Adipose tissue (tissue), 3 donors: ENCODE data around the gene ADCY10. TPM values are rescaled to one million over a fixed set of nuclear protein-coding genes. Genes with fewer than 3 reads are reported as not detected.

Experiments
- H3K27ac ChIP-seq: one replicate; pipeline ENCODE4 v1.5.1; 2013; ENCODE audit warnings: low read depth, low read length
- WGBS, 3 donors: extraction: QIAGEN DNeasy Blood & Tissue Kit; methylation state at CpG; one replicate each; pipeline ENCODE4 v1.1.7; 2013; 5-methylcytosine and 5-hydroxymethylcytosine counted together
- polyA plus RNA-seq, 3 donors: library from polyadenylated mRNA; stranded (reverse); fragments of 200-250 nt; gene quantifications; one replicate each; pipeline ENCODE4 v1.2.3, GENCODE V29; 2013
- donor health status: healthy with polysubstance abuse.
- donor health status: Bipolar disorder and iron deficiency.
- donor health status: healthy.

Gene ADCY10
- polyA plus RNA-seq, 3 donors = 0.09 to 0.18 (median 0.11) TPM

DNA sequence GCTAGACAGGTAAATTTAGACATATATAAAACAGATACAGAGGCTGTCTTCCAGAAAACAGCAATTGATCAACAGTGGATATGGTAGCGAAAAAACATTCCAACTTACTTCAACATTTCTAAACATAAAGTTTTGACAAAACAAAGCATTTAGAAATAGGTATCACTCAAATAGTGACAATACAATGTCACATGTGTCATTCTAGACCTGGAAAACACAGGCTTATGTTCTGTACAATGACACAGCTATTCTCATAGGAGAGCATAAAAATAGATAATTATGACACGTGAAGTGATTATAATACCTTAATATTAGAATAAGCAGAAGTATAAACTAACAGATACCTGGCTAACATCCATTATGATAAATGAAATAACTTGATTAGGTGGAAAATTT, 14.5 kb upstream of the ADCY10 start:
- 76 to 93% (median 89%) methylated on average over 2 of the region's 2 CpGs for WGBS, 3 donors
- H3K27ac ChIP-seq = no peak overlapping the region

DNA sequence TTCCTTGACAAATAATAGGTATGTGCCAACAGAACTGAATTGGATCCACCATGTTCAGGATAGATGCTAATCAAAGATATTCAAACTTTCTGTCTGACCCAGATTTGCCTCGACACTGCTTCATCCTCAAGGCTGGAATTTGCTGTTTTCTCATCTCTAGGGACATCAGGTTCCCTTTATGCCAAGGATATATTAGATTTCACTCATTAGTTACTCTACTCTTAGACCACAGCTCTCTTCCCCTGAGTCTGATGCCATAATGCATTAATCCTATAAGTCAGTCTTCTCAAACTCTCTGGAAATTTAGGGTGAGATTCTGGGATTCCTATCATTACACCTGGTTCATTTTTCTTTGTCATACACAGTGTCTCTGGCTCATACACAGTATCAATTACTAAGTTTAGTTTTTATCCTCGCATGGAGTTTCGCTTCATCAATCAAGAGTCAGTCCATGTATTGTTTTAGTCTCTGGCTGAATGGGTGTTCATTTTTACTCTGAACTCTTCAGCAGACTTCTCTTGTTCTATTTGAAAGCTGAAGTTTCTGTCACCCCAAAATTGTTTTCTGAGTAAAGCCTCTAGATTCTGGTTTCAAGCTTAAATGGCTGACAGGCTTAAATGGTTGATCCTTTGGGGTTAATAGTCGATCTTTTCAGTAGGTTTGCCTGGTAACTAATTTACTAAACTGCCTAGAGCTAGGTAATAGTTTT, 13.3 kb upstream of the ADCY10 start:
- 55 to 84% (median 81%) methylated on average over 4 of the region's 4 CpGs for WGBS, 3 donors
- H3K27ac ChIP-seq = no peak overlapping the region

DNA sequence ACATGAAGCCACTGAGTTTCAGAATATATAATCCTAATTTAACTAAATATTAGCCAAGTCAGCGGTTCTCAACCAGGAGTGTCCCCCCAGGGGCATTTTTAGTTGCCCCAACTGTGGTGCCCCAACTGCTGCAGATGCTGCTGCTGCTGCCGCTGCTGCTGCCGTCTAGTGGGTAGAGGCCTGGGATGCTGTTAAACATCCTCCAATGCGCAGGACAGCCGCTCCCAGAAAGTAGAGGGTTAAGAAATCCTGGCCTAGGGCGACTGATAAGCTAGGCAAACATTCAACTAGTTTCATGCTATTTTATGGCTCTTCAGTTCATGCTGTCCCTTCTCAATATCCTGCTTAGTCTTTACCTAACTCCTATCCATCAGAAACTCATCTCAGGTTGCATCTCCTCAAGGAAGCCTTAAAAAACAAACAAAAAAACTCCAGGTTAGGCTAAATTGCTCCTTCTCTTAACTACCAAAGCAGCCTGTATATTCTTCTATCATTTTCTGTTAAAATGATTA, 12.6 kb upstream of the ADCY10 start:
- no peak overlapping the region for H3K27ac ChIP-seq
- WGBS, 3 donors = 56 to 93% (median 89%) methylated on average over 6 of the region's 6 CpGs

DNA sequence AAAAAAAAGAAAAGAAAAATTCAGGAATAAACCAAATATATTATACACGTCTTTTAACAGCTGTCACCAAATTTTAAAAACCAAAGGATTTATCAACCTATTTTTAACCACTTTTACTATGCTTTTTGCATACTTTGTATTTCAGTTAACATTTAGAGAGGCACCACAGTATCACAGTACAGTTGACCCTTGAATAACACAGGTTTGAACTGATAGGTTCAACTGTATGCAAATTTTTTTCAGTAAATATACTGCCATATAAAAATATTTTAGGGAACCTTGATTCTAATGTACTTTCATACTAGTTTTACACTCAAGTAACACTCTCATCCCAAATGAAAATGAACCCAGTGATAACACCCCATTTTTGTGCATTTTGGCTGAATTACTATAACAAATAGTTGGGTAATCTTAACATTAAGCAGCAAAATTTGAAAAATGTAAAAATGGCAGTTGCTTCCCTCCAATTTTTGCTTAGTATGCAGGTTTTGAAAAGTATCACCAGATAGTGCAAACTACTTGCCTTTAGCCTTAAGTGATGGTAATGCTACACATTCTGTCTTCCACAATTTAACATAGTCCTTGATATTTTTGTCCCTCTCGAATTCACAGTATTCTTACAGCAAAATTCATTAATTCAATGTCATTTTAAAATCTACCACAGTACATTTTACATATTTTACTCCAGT, 10.8 kb upstream of the ADCY10 start:
- H3K27ac ChIP-seq = no peak overlapping the region
- WGBS, 3 donors = 87 to 91% (median 89%) methylated on average over 2 of the region's 2 CpGs

DNA sequence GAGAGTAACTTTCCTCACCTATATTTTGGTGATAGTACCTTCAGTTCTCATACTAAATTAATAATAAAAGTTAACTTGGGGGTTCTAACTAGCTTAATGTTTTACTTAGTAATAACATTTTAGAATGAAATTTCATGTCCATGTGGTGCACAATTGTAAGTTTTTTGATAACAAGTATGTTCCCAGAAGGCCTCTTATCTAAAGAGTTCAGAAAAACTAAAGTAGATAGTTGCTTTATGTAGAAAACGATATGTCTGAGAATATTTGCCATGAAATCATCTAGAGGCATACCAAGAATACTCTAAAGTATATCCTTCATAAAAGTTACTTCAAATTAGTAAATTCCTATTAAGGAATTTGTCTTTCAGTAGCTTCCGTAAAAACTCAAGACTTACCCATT, 10.2 kb upstream of the ADCY10 start:
- WGBS, 3 donors = 60 to 95% (median 90%) methylated on average over 2 of the region's 2 CpGs
- H3K27ac ChIP-seq = no peak overlapping the region

DNA sequence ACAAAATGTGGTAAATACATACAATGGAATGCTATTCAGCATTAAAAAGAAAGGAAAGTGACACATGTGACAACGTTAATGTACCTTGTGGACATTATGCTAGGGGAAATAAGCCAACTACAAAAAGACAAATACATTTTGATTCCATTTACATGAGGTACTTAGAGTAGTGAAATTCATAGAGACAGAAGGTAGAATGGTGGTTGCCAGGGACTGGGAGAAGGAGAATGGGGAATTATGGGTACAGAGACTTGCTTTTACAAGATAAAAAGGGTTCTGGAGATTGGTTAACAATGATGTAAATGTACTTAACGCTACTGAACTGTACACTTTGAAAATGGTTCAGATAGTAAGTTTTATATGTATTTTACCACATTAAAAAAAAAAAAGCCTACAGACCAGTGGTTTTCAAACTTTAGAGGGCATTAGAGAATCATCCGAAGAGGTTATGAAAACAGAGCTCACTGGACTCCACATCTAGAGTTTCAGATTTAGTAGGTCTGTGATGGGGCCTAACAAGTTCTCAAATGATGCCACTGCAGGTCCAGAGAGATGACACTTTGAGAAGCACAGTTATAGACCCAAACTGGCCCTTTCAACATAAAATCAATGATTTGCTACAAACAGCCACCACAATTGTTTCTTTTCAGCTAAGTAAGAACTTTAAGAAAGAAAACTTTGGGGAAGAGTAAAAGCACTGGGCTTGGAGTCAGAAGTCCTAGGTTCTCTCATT, 9.6 kb upstream of the ADCY10 start:
- WGBS, 3 donors = 85 to 94% (median 90%) methylated on average over 3 of the region's 3 CpGs
- no peak overlapping the region for H3K27ac ChIP-seq

DNA sequence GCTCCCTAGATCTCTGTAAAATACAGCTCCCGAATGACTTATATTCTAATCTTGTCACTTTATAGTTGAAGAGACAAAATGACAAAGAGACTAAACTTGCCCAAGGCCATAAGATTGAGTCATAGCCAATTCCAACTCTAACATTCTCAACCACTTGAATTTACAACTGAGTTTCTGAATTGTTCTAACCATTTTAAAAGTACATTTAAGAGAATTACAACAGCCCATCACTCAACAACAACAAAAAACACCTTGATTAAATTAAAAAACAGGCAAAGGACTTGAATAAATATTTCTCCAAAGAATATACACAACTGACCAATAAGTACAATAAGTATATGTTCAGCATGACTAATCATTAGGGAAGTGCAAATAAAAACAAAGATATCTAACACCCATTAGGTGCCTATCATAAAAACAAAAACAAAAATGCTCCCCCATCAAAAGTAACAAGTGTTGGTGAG, 8.7 kb upstream of the ADCY10 start:
- no peak overlapping the region for H3K27ac ChIP-seq
- WGBS, 3 donors = 26 to 91% (median 78%) methylated on average over 1 of the region's 1 CpG

DNA sequence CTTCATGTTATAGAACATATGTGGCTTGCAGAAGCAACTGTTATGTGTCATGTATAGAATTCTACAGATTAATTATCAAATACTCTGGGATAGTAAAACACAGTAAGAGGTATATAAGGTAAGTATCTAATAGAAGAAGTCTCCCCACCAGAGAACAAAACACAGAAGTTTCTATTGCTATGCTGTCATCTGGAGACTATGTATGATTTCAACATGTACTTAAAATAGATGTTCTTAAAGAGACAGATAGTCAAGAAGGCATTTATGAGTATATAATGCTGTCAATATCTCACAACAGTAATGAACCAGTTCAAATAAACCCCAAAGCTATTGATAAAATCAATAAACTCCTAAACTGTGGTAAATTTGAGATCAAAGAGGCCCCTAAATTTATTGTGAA, 8.1 kb upstream of the ADCY10 start:
- no peak overlapping the region for H3K27ac ChIP-seq

DNA sequence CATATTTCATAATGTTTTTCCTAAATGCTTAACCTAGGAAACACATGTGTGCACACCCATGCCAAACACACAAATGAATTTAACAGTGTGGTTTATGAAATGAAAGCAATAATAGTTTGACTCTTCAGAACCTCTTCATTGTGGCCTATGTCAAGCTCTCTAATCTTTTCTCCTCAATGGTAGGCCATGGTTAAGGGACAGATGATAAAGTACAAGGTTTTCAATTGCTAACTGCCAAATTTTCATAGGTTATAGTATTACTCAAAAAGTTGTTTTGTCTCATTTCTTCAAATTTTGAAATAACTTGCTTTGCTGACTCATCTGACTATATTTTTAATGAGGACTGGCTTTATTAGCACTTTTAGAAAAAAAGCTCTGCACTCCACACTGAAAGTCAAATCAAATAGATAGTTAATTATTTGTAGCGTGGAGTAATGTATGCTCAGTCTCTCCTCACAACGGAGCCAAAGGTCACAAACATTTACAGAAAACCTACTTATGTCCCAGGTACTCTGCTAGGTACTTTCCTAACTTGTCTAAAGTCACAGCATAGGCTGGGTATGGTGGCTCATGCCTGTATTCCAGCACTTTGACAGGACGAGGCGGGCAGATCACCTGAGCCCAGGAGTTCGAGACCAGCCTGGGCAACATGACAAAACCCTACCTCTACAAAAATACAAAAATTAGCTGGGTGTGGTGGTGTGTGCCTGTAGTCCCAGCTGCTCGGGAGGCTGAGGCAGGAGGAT, 3.0 kb upstream of the ADCY10 start:
- 66 to 97% (median 95%) methylated on average over 6 of the region's 6 CpGs for WGBS, 3 donors
- no peak overlapping the region for H3K27ac ChIP-seq

DNA sequence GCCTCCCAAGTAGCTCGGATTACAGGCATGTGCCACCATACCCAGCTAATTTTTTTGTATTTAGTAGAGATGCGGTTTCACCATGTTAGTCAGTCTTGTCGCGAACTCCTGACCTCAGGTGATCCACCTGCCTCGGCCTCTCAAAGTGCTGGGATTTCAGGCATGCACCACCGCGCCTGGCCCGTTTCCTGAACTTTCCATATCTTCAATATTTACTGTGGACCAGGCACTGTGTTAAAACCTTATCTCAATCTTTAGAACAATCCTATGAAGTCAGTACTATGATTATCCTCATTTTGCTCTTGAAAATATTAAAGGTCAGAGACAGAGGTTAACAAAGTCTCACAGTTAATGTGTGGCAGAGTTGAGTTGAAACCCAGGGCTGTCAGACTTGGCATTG, 1.6 kb upstream of the ADCY10 start:
- H3K27ac ChIP-seq = no peak overlapping the region
- WGBS, 3 donors = 57 to 98% (median 95%) methylated on average over 8 of the region's 8 CpGs

DNA sequence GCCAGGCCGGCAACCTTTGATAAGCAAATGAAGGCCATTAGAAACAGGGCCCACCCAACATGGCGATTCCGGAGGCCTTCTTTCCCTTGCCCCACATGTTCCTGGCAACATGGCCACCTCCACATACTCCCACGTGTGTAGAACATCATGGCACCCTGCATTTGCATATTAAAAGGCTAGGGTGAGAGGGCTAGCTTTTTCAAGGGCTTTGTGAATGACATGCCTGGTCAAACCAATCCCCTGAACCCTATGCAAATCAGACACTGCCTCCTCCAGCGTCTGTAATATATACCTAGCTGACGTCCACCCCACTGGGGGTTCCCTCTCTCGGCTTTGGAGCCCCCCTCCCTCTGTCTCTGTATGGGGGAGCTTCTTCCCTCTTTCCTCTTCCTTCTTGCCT, 1.6 kb downstream of the ADCY10 start:
- 75 to 85% (median 79%) methylated on average over 7 of the region's 7 CpGs for WGBS, 3 donors
- H3K27ac ChIP-seq = no peak overlapping the region

DNA sequence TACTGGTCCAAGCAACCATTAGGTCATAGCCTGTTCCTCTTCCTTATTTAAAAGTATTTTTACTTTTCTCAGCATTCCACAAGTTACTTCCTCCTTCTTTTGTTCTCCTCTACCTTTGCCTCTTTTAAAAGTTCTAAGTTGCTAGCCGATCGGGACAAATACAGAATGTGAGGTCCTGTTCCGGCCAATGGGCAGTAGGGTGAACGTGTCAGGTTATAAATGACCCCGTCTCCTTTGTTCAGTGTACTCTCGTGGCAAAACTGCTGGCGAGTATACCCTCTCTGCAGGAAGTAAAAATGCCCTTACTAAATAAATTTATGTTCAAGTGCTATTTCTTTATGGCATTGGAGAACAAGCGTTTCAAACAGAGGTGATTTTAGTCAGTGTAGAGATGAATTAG, 2.5 kb downstream of the ADCY10 start:
- H3K27ac ChIP-seq = no peak overlapping the region
- 57 to 62% (median 58%) methylated on average over 8 of the region's 8 CpGs for WGBS, 3 donors

DNA sequence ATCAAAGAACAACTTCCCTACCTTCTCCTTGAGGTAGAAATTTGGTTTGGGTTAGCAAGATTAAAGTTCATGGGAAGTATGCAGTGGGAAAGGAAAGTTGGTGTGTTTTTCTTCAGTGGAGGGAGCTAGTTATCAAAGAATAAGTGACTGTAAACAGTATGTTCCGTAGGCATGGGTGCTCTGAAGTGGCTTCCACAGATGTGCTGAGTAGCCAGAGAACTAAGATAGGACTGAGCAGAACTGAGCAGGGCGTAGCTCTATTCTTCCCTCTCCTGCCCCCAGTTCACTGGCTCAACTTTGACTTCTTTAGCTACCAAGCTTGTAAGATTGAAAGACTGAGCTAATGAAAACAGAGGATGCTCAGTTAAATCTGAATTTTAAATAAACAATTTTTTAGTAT, 3.4 kb downstream of the ADCY10 start:
- H3K27ac ChIP-seq = no peak overlapping the region
- WGBS, 3 donors = 56 to 87% (median 71%) methylated on average over 2 of the region's 2 CpGs

DNA sequence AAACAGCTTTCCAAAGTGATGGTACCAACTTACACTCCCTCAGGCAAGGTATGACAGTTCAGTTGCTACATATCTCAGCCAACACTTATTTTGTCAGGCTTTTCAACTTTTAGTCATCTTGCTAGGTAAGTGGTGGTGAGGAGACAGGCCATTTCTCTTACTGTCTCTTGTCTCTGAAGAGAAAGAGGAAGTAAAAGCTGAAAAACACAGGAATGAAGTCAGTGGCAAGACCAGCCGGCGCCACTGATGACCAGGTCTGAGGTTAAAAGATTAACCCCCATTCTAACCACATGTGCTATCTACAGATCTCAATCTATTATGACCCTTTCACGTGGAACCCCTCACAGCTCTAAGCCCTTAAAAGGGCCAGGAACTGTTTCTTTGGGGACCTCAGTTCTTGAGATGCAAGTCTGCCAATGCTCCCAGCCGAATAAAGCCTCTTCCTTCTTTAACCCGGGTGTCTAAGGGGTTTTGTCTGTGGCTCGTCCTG, 4.2 kb downstream of the ADCY10 start:
- H3K27ac ChIP-seq = no peak overlapping the region
- WGBS, 3 donors = 81 to 90% (median 82%) methylated on average over 6 of the region's 6 CpGs

DNA sequence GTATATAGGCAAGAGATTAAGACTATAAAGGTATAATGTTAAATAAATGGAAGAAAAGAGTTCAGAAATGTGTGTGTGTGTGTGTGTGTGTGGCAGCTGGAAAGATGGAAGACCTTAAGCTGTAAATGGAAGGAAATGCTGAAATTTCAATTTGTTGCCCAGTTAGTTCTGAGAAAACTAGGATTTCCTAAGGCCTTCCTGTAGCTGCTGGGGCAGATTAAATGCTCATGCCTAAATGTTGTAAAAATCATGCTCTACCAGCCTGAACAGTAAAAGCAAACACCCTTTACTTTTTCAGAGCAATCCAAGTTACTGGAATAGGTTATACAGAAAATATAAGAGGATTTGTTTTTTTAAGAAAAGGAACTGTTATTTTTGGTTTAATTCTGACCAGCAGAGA, 8.3 kb downstream of the ADCY10 start:
- H3K27ac ChIP-seq = no peak overlapping the region

DNA sequence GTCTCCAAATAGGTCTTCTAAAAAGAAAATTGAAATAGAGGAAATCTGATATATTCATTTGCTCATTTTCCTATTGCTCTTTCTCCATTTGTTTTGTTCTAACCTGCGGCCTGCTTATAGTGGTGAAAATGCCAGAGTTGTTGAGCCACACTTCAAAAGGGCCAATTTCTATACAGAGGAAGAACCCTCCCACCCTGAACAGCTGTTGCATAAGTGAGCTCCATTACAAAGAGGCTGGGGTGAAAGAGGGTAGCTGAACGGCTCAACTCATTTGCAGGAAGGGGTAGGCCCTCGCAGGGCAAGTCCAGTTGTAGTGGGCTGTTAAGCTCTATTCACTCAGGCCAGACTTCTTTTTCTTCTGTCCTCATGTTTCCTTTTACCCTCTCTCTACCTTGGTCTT, 8.8 kb downstream of the ADCY10 start:
- no peak overlapping the region for H3K27ac ChIP-seq
- WGBS, 3 donors = 43 to 81% (median 49%) methylated on average over 3 of the region's 3 CpGs

DNA sequence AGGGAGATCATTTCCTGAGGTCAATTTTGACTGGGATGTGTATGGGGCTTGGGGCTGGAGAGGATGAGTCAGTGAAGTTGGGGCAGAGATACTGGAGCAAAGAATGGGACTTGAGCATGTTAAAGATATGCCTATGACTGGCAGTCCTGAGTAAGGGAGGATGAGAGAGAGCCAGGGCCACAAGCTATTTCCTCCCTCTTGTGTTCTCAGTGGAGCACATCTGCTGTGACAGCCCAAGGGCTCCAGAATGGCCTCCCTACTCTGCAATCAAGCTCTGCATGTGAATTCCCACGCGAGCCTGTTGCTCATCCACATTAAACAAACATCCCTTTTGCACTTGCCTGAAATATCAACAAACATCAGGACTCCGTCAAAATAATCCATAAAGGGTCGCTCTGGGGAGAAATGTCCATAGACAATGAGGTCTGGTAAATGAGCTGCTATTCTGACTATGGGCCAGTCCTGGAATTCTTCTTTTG, 9.2 kb downstream of the ADCY10 start:
- no peak overlapping the region for H3K27ac ChIP-seq
- WGBS, 3 donors = 72 to 73% (median 73%) methylated on average over 4 of the region's 4 CpGs

DNA sequence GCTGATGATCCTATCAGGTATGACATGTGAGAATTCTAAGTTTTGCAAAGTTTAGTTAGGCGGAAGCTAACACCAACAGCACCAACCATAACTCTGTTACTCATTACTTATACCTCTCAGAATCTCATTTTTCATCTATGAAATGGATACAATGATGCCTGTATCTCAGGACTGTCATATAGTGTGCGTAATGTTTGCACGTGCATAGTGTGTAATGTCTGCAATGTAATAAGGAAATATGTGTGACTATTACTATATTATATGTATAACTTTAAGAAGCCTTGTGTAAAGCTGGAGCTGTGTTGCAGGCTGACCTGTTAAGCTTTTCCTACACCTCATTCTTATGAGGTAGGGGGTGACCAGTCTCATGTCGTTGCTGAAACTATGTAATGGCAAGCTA, 13.0 kb downstream of the ADCY10 start:
- H3K27ac ChIP-seq = no peak overlapping the region
- 89 to 97% (median 94%) methylated on average over 4 of the region's 4 CpGs for WGBS, 3 donors
